GOT3 (cell line): Measurements from ENCODE around the gene OR51F1.
"Not testable (repeated sequence)": the region's sequence is repeated elsewhere in the genome, so short reads cannot be mapped to it uniquely, and the experiment has no call there.

Experiments used
- DNase-seq: peaks from one replicate; lab custom pipeline; 2025; ENCODE audit warnings: mixed read lengths; lab: John Stamatoyannopoulos, UW

The OR51F1 gene

GRCh38 chr11:4769838-4770237, at the start of gene OR51F1:
TSS of gene OR51F1 (minus strand) at chr11:4769938. CDS start at chr11:4769938, 0 bp downstream.
- DNase-seq, result no peak

- no peak for DNase-seq
Observed at GRCh38 chr11:4809246-4809645, 39.5 kb upstream of the OR51F1 start.

GRCh38 chr11:4808476-4808875, 38.7 kb upstream of the OR51F1 start:
- DNase-seq, result no peak

GRCh38 chr11:4804280-4804679, 34.5 kb upstream of the OR51F1 start, which contains the start of gene OR52R1:
TSS of gene OR52R1 (minus strand) at chr11:4804380. CDS start at chr11:4804380, 0 bp downstream.
- DNase-seq, result no peak

GRCh38 chr11:4801316-4801715, 31.6 kb upstream of the OR51F1 start:
- DNase-seq, result not testable (repeated sequence)

- no peak for DNase-seq
Observed at GRCh38 chr11:4798427-4799183, 28.9 kb upstream of the OR51F1 start.

GRCh38 chr11:4797206-4797605, 27.5 kb upstream of the OR51F1 start:
- DNase-seq, result no peak

GRCh38 chr11:4782454-4782853, 12.7 kb upstream of the OR51F1 start:
- DNase-seq, result no peak

- DNase-seq, result no peak
Observed at GRCh38 chr11:4768094-4768493, 1.6 kb downstream of the OR51F1 start.

- DNase-seq, result no peak
Observed at GRCh38 chr11:4766420-4767043, 3.2 kb downstream of the OR51F1 start.

GRCh38 chr11:4763096-4763495, 6.6 kb downstream of the OR51F1 start:
- no peak for DNase-seq

- no peak for DNase-seq
Observed at GRCh38 chr11:4751201-4751600, 18.5 kb downstream of the OR51F1 start.

- no peak for DNase-seq
Observed at GRCh38 chr11:4748438-4748837, 21.3 kb downstream of the OR51F1 start.

GRCh38 chr11:4740735-4741134, 29.0 kb downstream of the OR51F1 start:
- no peak for DNase-seq

GRCh38 chr11:4727171-4727570, 42.6 kb downstream of the OR51F1 start:
- DNase-seq, result no peak

- DNase-seq, result not testable (repeated sequence)
Observed at GRCh38 chr11:4722616-4723534, 46.9 kb downstream of the OR51F1 start.
